LHCN-M2 (cell line): ENCODE data around the gene NOX3. TPM values are rescaled to one million over a fixed set of nuclear protein-coding genes. Genes with fewer than 3 reads are reported as not detected.
"Not testable (repeated sequence)": the region's sequence is repeated elsewhere in the genome, so short reads cannot be mapped to it uniquely, and the experiment has no call there.

Source experiments
- DNase-seq: peaks from one replicate; pipeline ENCODE4 v3.0.0-alpha.2; 2012; ENCODE audit warnings: low read depth
- polyA plus RNA-seq: library from polyadenylated mRNA; unstranded; fragments of >200 nt; gene quantifications from one replicate; pipeline ENCODE4 v1.2.1, GENCODE V29; 2012; ENCODE audit warnings: missing spikeins
- total RNA-seq: library from RNA; depleted of rRNA; stranded (reverse); fragments of >200 nt; gene quantifications from 2 replicates; pipeline ENCODE4 v1.2.3, GENCODE V29; 2014; rRNA removed

The NOX3 gene, protein sequence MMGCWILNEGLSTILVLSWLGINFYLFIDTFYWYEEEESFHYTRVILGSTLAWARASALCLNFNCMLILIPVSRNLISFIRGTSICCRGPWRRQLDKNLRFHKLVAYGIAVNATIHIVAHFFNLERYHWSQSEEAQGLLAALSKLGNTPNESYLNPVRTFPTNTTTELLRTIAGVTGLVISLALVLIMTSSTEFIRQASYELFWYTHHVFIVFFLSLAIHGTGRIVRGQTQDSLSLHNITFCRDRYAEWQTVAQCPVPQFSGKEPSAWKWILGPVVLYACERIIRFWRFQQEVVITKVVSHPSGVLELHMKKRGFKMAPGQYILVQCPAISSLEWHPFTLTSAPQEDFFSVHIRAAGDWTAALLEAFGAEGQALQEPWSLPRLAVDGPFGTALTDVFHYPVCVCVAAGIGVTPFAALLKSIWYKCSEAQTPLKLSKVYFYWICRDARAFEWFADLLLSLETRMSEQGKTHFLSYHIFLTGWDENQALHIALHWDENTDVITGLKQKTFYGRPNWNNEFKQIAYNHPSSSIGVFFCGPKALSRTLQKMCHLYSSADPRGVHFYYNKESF
- total RNA-seq, result not detected in 2 replicates
- polyA plus RNA-seq, result not detected

- no peak for DNase-seq
These were observed at the start of gene NOX3 for GRCh38 chr6:155455766-155456165. Gene NOX3, minus strand, starts transcription at chr6:155455839. Its CDS starts 39 bp downstream, at chr6:155455800.

GRCh38 chr6:155504848-155505607, 49.4 kb upstream of the NOX3 start:
- DNase-seq, result no peak

DNA sequence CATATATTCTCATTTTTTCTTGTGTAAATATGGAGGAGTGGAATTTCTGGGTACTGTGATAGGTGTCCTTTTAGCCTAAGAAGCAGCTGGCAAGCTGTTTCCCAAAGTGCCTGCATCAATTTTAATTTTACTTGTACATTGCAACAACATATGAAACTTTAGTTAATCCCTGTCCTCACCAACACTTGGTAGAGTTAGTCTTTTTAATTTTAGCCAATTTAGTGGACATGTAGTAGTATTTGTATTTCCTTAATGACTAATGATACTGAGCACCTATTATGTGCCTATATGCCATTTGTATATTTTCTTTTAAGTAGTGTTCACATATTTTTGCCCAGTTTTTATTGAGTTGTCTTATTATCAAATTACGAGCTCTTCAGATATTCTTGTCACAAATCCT, 46.8 kb upstream of the NOX3 start:
- DNase-seq, result no peak

GRCh38 chr6:155499574-155499973, 43.9 kb upstream of the NOX3 start:
- DNase-seq, result no peak

DNA sequence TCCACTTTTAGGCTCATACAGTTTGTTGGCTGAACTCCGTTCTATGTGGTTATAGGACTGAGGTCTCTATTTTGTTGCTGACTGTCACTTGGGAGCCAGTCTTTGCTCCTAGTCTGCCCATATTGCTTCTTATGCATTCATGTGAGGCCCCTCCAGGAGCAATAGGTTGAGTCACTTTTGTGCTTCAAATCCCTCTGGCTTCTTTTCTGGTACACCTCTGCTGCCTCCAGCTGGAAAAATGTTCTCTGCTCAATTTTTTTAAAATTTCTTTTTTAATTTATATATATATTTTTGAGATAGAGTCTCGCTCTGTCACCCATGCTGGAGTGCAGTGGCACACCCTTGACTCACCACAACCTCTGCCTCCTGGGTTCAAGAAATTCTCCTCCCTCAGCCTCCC, 42.7 kb upstream of the NOX3 start:
- peak; percentile 29 for DNase-seq

DNA sequence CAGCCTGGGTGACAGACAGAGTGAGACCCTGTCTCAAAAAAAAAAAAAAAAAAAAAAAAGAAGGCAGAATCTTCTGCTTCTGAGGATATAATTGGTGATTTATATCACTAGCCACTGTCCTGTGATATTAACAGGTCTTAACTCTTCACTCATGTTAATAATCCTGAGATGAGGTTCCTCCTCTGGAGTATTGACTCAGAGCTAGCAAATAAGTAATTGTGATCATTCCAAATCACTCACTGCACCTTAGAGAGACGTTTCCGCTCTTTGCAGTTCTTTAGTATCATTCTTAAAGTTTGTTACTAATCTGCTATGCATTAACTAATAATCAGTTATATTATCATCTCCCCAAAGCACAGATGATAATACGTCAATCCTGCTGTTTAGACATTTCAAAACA, 41.6 kb upstream of the NOX3 start:
- DNase-seq, result no peak

DNA sequence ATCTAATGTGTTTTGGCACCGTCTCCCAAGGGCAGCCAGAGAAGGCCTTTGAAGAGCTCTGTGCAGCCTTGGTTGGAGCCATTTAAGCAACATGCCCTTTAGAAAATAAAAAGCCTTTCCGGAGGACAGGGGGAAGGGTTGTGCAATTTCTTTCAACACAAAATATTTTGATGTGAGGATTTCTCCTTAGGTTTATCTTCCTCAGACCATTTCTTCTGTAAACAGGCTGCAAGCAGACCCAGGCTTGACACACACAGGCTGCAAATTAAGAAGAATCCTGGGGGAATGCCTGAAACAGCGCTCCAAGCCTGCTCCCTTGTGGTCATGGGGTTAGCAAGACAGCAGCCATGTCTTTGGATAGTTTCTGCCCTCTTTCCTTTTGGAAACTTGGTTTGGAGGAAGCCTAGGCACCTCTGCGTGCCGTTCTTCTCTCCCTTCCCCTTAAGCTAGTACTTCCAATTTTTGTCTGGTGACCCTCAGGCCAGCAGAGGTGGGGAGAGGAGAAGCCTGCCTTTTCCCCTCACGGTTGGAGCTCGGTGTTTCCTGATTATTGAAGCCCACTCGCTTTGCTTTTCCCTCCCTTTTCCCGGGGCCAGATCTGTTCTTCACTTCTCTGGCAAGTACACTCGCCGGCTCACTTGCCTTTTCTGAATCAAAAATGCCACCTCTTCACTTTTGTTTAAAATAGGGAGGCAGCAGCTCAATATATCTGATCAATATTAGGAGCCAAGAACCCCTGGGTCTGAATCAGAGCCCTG, 39.6 kb upstream of the NOX3 start:
- peak; percentile 69 for DNase-seq

DNA sequence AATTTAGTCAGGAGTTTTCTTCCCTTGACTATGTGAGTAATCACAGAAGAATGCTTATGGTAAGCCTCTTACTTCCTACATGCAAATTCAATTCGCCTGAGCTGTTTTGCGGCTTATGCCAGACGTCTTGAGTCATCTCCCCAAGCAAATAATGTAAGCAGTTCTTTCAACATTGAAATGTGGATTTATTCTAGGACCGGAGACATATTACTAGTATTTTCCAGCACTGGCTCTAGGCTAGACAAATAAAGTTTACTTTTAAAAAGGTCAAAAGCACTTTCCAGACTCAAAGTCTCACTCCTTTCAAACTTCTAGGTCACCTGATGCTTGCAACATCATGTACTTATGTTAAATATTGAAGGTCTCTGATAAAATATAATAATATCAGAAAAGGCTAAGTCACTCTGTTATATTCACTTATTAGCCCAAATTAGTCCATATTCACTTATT, 38.1 kb upstream of the NOX3 start:
- peak; percentile 99 for DNase-seq

DNA sequence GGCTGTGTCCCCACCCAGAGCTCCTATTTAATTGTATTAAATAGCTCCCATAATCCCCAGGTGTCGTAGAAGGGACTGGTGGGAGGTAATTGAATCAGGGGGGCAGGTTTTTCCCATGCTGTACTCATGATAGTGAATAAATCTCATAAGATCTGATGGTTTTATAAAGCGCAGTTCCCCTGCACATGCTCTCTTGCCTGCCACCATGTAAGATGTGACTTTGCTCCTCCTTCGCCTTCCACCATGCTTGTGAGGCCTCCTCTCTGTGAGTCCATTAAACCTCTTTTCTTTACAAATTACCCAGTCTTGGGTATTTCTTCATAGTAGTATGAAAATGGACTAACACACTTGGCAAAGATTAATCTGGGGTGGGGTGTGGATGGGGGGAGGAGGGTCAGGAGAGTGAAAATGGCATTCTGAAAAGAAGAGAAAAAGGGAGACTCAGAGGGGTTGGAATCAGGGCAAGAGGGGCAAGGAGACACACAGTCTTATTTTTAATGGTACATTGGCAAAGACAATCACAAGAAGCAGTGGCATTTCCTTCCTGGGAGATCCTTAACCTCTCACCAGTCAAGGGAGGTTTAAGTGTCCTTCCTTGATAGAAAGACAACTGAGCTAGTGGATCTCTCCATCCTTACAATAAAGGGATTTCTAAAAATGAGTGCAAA, 37.5 kb upstream of the NOX3 start:
- DNase-seq, result no peak

DNA sequence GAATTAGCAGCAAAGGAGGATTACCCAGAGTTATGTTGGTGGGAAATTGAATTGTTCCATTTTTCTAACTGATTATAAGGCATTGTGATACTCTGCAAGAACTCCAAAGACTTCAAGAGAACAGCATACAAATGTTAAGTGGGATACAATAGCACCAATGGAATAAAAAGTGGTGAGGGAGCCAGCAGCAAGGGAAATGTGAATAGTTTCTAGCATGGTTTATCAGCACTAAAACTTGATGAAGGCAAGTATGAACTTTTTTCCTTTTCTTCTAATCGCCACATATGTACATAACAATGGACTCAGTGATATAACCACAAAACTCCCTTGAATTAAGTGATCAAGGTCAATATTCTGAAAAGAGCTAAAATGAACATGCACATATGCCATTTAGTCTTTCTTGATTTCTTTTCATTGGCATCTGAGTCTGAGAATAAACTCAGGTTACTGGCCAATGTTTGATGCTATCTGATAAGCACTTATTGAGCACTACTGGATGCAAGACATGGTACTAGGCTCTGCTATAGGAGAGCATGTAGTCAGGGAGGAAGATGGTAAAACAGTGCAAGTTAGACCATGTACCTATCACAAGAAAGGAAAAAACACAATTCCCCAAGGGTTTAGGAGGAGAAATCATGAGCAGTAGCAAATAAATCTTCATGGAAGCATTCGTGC, 36.6 kb upstream of the NOX3 start:
- no peak for DNase-seq

- no peak for DNase-seq
These were observed 35.8 kb upstream of the NOX3 start for GRCh38 chr6:155491421-155491820.

- DNase-seq, result not testable (repeated sequence)
These were observed 32.6 kb upstream of the NOX3 start for GRCh38 chr6:155488197-155488596.

GRCh38 chr6:155487371-155488130, 31.9 kb upstream of the NOX3 start:
- DNase-seq, result no peak

GRCh38 chr6:155486721-155487294, 31.2 kb upstream of the NOX3 start:
- DNase-seq, result no peak

DNA sequence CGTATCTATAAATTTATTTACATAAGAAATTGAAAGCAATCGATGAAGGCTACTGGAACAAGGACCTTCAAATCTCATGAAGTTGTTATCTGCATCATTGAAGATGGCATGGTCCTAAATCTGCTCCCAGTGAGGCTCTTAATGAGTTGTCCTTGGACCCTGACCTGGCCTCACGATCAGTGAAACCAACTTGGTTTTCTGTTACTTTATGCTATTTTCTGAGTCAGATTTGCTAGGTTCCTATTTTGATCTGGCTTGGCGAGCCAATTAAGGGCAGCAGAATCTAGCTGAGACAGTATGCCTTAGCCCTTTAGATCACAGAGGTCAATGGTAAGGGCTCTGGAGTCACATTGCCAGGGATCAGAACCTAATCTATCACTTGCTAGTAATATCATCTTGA, 30.1 kb upstream of the NOX3 start:
- DNase-seq, result no peak

DNA sequence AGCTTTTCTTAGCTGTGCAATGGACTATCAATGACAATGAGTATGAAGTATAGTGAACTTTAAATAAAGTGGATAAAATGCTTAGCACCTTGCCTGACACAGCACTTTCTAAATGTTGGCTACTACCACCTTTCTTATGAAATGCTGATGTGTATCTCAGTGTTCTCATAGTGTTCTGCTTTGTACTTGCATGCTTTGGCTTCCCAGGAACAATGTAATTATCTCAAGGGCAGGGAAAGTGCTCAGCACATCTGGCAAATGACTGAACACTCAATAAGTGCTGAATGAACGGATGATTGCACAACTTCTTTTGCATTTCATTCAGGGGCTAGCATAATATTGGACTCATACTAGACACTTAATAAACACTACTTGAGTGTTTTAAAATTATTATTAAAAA, 28.2 kb upstream of the NOX3 start:
- DNase-seq, result peak; percentile 19

GRCh38 chr6:155481215-155481614, 25.6 kb upstream of the NOX3 start:
- DNase-seq, result no peak

GRCh38 chr6:155473741-155474140, 18.1 kb upstream of the NOX3 start:
- no peak for DNase-seq

- DNase-seq, result peak; percentile 27
These were observed 17.2 kb upstream of the NOX3 start for GRCh38 chr6:155472886-155473285.
